Measurements from ENCODE around the gene NFIB. TPM values are rescaled to one million over a fixed set of nuclear protein-coding genes. Genes with fewer than 3 reads are reported as not detected.

NFIB gene
- total RNA-seq, 1 experiment from 2014 or later, result 14.3 TPM

DNA sequence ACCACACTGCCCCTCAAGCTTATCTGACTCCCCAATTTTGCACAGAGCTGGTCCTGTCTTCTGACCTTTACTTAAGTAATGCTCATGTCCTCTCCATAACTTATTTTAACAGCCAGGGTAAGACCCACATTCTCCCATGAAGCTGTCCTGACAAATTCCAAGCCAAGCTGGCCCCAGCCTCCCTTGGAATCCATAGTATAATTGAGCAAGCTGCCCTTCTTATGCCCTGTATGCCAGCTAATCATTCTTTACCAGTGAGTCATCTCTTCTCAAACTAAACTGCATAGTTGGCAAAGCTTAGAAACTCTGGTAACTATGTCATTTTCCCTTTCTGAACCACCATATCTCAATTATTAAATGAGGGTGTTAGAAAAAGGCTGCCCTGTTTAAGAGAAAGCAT is 92.4 kb downstream of the NFIB start:
- H3K27ac ChIP-seq (ENCODE audit: insufficient read length, low read depth, low read length), result no peak overlapping the region
- H2AK5ac ChIP-seq (ENCODE audit: insufficient read length, low read length), result no peak overlapping the region
- DNase-seq, result no peak
- H2BK120ac ChIP-seq (ENCODE audit: low read depth, low read length, poor library complexity, severe bottlenecking), result no peak overlapping the region
- no peaks in the 10 kb centered on the region for H3K27me3 Mint-ChIP-seq (ENCODE audit: low read depth)
- no peak overlapping the region for H2BK20ac ChIP-seq (ENCODE audit: low read depth, low read length, poor library complexity, severe bottlenecking)
- no peak overlapping the region for H3K14ac ChIP-seq (ENCODE audit: insufficient read depth, low read length)
- H3K36me3 Mint-ChIP-seq (ENCODE audit: insufficient read depth in 1 of 3, low read depth in 3 of 3), result 0 out of 7 replicates have a peak, but pooled peaks cover 0 to 2% (median 0%) of the 10 kb centered on the region in 3 experiments
- no peak overlapping the region for H3K4me3 Mint-ChIP-seq
- no peak overlapping the region for H2BK5ac ChIP-seq (ENCODE audit: insufficient read length, low read length)
- no peak overlapping the region for H4K91ac ChIP-seq (ENCODE audit: insufficient read length, low read depth, low read length)
- no peak overlapping the region for H2BK15ac ChIP-seq (ENCODE audit: low read depth, low read length)
- H4K8ac ChIP-seq (replicated peaks; ENCODE audit: insufficient read length, low read depth, low read length), result no peak overlapping the region
- no peak overlapping the region for H3K23ac ChIP-seq (ENCODE audit: insufficient read length, low read depth, low read length)
- H3K79me2 ChIP-seq (ENCODE audit: insufficient read depth, low read length), result no peaks in the 10 kb centered on the region
- no peak for TF ChIP-seq CTCF (conservative IDR thresholded peaks at IDR 0.05)
- no peaks in the 10 kb centered on the region for H3K27me3 ChIP-seq (ENCODE audit: insufficient read depth, low read length)
- no peak overlapping the region for H3T11ph ChIP-seq (ENCODE audit: low read length)
- no peaks in the 10 kb centered on the region for H3K23me2 ChIP-seq (ENCODE audit: insufficient read length, low read depth, low read length, poor library complexity, severe bottlenecking)
- H3K9ac ChIP-seq (ENCODE audit: extremely low read depth, insufficient read length, low read length), result no peak overlapping the region
- no peaks in the 10 kb centered on the region for H3K9me3 ChIP-seq (ENCODE audit: control insufficient read depth, low read depth, low read length)
- no peak overlapping the region for H3K4me2 ChIP-seq (ENCODE audit: insufficient read depth, insufficient read length, low read length)
- H2BK12ac ChIP-seq (ENCODE audit: insufficient read length, low read depth, low read length), result no peak overlapping the region
- peak overlapping the region in 1 of 3 experiments; percentile 87; a peak in 1 of 7 replicates for H3K27ac Mint-ChIP-seq
- peaks cover 13% of the 10 kb centered on the region; the same call in 1 of the 2 replicates for H3K4me1 ChIP-seq (ENCODE audit: insufficient read depth, low read length)
- H2AFZ ChIP-seq (ENCODE audit: low read length), result no peak overlapping the region
- no peak overlapping the region for H3K18ac ChIP-seq (ENCODE audit: insufficient read length, low read depth, low read length)
- H3K79me1 ChIP-seq (ENCODE audit: insufficient read depth, low read depth, low read length, poor library complexity, severe bottlenecking), result no peaks in the 10 kb centered on the region
- H3K9me3 Mint-ChIP-seq, result no peaks in the 10 kb centered on the region; a peak in 1 of 5 replicates
- no peak overlapping the region for H4K5ac ChIP-seq (ENCODE audit: insufficient read length, low read depth, low read length)
- no peaks in the 10 kb centered on the region for H4K20me1 ChIP-seq (ENCODE audit: control insufficient read depth, insufficient read depth, insufficient read length)
- no peak overlapping the region for H3K56ac ChIP-seq (ENCODE audit: insufficient read length, low read depth, low read length)
- no peak overlapping the region for H3K4ac ChIP-seq (ENCODE audit: low read depth, low read length)
- H3K4me1 Mint-ChIP-seq, result peaks cover 21 to 26% of the 10 kb centered on the region in 2 experiments

Data from H9 (cell line).